GM21723 (cell line): ENCODE data around the gene GLRX2.

ENCODE experiments used
- ATAC-seq: cut with Tn5 transposase; IDR thresholded peaks from one replicate; pipeline ENCODE4 v1.9.1; 2021; ENCODE audit warnings: mild to moderate bottlenecking, moderate library complexity; ENCODE audit not compliant: unreplicated experiment

GLRX2 gene

DNA sequence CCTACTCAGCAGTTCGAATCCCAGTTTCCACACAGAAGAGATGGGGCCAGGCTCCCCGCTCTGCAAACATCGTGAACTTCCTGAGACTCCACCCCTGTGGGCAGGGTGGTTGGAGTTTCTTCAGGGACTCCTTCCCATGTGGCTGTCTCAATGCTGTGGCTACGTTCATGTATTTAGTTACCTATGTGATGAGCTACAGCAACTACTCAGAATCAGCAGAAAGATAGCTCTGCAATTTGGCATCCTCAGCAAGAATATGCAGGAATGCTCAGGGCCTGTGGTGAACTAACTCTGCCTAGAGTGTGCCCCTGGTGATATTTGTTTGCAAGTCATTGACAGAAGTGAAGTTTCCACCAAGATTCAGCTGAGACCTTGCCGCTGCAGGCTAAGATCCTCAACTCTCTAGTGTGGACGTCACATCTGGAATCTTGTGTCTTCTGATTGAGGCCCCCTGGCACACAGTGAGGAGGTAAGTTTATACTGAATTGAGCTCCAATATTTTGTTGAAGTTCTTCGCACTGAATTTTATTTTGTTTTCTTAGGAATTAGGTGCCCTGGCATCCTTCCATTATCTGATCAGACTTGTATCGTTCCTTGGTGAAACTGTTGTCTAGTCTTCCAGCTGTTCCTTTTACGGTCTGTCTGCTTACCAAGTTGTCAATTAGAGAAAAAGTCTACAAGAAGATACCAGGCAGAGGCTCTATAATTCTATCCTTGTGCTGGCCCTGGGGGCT is 8.2 kb upstream of the GLRX2 start:
- ATAC-seq, result no peak

DNA sequence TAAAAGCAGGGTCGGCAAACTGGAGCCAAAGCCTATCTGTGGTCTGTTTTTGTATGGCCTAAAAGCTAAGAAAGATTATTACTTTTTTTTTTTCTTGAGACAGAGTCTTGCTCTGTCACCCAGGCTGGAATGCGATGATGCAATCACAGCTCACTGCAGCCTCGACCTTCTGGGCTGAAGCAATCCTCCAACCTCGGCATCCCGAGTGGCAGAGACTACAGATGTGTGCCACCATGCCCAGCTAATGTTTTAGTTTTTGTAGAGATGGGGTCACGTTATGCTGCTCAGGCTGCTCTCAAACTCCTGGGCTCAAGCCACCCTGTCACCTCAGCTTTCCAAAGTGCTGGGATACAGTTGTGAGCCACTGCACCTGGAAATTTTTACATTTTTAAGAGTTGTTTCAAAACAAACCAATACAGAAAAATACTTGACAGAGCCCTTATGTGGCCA is 6.5 kb upstream of the GLRX2 start:
- no peak for ATAC-seq

DNA sequence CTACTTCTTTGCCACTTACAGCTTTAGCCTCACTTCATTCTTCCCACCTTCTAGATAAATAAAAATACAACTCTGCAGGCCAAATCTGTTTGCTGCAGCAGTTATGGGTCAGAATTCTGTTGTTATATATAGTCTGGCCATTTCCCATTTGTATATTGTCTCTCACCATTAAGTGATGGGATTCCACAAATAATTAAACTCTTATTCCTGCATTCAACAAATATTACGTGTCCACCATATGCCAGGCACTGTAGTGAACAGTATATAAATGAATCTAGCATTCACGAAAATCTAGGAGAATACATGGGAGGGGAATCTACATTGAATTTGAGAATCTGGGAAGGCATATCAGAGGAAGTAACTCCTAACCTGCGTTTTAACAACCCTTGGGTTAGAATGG is 5.7 kb upstream of the GLRX2 start:
- ATAC-seq, result no peak

DNA sequence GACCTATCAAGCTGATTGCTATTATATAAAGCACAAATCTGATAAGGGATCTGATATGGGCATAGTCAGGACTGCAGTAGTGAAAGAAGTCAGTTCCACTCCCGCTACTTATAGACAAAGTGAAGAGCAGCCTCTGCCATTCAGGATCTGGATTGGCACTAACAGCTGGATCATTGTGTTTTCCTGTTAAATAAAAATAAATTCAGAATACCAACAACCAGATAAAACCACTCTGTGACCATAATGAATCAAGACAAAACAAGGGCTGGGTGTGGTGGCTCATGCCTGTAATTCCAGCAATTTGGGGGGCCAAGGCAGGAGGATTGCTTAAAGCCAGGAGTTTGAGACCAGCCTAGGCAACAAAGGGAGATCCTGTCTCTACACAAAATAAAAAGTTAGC is 5.0 kb upstream of the GLRX2 start:
- no peak for ATAC-seq

DNA sequence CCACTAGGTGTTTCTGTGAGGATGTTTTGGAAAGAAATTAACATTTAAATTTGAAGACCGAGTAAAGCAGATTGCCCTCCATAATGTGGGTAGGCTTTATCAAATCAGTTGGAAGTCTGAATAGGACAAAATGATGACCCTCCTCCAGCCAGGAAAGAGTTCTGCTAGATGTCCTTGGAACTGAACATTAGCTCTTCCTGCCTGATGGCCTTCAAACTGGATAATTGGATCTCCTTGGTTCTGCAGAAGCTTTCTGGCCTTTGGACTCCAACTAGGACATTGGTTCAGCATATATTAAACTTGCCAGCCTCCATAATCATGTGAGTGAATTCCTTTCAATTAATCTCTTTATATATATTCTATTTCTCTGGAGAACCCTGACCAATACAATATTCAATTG is 4.4 kb upstream of the GLRX2 start:
- no peak for ATAC-seq

DNA sequence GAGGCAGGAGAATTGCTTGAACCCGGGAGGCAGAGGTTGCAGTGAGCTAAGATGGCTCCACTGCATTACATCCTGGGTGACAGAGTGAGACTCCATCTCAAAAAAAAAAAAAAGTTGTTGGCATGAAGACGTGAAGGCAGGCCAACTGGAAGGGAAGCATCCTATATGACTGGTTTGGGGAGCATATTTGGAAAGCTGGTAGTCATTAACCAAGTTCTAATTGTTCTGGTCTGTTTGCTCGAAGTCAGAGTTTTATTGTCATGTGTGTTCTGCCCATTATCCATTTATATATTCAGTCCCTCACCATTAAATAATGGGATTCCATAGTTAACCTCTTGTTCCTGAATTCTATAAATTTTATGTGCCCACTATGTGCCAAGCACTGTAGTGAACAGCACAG is 3.3 kb upstream of the GLRX2 start:
- no peak for ATAC-seq

DNA sequence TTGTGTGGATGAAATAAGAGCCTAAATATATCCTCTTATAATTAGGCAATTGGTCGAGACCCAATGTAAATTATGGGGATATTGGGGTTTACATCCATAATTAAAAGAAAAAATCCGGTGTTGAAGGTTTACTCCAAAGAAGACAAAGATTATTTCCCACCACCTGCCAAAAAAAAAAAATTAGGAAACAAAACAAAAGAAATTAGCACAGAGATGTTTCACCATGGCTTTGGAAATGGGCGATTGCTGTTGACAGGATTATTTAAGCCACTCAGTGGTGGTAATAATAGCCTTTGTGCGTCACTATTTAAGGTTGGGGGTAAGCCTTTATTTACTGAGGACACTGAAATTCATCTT is 585 bp upstream of the GLRX2 start:
- no peak for ATAC-seq

DNA sequence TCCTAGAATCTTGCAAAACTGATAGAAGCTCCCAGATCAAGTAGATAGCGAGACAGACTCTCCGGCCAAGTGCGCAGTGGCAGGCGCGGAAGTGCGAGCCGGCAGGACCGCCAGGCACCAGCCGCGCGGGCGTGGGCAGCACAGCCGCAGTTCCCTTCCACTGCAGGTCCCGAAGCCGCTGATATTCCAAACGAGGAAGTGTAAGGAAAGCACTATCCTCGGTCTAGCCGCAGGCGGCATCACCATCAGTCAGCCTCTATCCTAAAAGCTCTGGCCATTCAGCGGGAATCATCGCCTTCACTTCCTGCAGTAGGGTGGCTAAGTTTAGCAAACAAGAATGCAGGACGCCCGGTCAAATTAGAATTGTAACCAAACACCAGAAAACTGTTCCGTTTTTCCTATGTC is 710 bp downstream of the GLRX2 start:
- peak; percentile 41 for ATAC-seq

DNA sequence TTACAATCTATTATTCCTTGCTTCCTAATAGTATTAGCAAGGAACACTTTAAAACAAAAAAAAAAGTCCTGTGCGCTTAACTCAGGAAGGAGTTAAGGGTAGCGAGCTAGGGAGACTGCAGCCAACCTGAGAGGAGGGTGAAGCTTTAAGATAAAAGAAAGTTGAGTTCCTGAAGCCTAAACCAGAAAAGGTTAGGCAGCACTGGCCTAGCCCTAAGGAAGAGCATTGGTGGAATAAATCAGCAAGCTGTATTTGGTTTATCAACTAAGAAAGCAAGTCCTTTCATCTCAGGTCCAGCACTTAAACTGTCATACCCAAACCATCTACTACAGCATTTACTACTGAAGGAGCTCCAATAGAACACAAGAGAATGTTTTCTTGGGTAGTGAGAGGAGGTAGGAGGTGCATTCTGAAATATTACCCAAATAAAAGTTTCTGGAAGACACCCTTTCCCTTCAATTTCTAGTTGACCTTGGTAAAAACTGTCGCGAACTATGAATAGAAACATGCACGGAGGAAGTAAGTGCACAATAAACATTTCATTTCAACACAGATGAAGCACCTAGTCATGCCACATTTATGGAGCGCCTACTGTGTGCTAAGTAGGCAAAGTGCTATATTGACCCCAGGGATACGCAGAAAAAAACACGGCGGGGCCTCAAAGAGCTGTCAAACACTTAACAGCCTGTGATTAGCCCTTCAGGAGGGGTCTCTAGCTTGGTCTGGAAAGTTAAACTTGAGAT is 1.3 kb downstream of the GLRX2 start:
- ATAC-seq, result peak; percentile 1

DNA sequence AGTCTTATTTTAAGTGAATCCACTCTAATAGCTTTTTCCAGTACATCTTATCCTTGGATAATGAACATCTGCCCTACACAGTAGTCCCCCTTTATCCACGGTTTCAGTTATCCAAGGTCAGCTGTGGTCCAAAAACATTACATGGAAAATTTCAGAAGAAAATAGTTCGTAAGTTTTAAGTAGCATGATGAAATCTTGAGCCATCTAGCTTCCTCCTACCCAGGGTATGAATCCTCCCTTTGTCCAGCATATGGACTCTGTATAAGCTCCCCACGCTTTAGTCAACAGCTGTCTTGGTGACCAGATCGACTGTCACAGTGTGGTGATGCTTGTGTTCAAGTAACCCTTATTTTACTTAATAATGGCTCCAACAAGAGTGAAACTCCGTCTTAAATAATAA is 2.6 kb downstream of the GLRX2 start:
- ATAC-seq, result no peak

DNA sequence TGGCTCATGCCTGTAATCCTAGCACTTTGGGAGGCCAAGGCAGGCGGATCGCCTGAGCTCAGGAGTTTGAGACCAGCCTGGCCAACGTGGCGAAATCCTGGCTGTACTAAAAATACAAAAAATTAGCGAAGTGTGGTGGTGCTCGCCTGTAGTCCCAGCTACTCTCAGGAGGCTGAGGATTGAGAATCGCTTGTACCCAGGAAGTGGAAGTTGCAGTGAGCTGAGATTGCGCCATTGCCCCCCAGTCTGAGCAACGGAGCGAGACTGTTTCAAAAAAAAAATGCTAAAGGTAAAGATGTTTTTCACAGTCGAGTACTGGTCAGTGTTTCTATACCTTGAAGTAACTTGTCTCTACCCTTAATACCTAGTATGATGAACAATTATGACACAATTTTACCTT is 11.1 kb downstream of the GLRX2 start:
- no peak for ATAC-seq

DNA sequence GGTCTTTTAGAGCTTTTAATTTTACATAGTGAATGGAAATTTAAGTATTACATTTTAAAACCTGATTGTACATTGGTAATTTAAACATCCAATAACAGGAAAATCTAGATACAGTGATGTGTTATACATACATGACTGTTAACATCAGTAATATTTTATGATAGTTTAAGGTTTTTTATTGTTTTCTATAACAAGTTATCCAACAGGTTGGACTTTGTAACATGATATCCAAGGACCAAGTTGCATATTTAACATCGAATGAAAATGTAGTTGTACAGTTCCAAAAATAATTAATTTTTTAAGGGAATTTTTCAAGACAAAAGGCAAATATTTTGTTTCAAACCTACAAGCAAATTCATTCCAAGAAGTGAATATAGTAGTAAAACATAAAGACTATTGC is 14.3 kb downstream of the GLRX2 start:
- no peak for ATAC-seq

DNA sequence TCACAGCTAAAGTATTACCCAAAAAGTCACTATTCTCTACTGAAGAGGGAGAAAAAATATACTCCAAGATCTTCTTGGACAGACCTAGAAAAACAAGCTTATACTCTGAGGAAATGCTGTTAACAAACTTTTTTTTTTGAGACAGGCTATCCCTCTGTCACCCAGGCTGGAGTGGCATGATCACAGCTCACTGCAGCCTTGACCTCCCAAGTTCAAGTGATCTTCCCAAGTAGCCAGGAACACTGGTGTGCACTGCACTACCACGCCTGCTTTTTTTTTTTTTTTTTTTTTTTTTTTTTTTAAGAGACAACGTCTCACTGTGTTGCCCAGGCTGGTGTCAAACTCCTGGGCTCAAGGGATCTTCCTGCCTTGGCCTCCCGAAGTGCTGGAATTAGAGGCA is 17.3 kb downstream of the GLRX2 start:
- no peak for ATAC-seq

DNA sequence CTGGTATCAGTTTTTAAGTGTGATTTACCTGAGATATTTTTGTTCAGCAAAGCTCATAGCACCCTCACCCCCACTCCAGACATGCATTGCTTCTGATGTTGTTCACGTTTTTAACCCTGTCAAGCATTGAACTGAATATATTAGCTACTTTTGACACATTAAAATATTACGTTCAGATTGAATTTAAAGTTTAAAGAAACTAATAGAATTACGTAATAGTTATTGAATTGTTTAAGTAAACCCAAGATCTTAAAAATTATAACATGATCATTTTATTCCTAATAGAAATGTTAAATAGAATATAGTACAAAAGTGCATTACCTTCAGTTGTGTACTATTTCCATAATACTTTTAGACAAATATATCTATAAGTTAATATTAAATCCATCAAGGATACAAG is 18.9 kb downstream of the GLRX2 start:
- no peak for ATAC-seq

DNA sequence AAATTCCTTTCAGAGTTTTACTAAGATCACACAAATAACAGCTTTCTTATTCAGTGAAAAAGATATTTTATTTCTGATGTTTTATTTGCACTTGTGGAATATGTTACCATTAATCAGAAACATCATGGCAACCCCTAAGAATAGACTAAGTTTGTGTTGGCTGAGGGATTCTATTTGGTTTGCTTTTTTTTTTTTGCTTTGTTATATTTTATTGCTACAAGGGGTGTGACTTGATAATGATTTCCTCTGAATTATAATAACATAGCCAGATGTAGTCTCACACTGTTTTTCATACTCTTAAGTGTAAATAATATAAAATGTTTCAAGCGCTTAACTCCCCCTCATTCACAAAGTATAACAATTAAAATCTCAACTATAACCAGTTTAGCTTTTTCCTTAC is 20.0 kb downstream of the GLRX2 start:
- no peak for ATAC-seq

DNA sequence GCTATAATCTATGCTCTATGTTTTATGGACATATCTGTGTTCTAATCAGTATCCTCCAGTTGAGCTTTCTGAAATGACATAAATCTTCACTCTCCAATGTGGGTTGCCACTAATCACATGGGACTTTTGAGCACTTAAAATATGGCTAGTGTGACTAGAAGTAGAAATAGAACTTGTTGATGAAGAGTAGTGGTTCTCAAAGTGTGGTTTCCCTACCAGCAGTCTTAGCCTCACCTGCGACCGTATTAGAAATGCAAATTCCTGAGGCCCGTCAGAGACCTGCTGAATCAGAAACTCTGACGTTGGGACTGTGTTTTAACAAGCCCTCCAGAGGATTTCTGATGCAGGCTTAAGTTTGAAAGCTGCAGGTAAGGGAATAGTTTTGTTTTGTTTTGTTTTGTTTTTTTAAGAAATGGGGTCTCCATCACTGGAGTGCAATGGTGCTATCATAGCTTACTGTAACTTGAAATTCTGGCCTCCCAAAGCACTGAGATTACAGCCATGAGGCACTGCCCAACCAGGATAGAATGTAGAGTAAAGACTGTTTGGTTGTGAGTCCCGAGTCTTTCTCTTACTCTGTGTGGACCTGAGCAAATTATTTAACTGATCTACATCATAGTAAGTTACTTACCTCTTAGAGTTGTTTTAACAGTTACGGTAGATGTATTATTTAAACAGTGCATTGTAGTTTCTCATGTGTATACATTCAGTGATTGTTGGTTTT is 21.7 kb downstream of the GLRX2 start:
- peak; percentile 96 for ATAC-seq

DNA sequence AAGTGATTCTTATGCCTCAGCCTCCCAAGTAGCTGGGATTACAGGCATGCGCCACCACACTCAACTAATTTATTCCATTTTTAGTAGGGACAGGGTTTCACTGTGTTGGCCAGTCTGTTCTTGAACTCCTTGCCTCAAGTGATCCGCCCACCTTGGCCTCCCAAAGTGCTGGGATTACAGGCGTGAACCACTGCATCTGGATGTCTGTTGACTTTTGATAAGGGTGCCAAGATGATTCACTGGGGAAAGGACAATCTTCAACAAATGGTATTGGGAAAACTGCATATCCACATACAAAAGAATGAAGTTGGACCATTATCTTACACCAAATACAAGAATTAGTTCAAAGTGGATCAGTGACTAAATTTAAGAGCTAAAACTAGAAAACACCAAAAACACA is 26.0 kb downstream of the GLRX2 start:
- no peak for ATAC-seq

DNA sequence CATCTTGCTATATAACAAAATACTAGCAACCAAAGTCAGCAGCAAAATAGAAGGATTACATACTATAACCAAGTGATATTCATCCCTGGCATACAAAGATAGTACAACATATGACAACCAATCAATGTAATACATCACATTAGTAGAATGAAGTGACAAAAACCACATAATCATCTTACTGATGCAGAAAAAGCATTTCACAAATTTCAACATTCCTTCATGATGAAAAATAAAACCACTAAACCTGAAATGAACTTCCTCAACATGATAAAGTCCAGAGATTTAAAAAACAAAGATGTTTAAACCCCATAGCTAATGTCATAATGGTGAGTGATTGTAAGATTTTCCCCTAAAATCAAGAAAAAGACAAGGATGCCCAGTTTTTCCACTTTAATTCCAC is 27.2 kb downstream of the GLRX2 start:
- ATAC-seq, result no peak

DNA sequence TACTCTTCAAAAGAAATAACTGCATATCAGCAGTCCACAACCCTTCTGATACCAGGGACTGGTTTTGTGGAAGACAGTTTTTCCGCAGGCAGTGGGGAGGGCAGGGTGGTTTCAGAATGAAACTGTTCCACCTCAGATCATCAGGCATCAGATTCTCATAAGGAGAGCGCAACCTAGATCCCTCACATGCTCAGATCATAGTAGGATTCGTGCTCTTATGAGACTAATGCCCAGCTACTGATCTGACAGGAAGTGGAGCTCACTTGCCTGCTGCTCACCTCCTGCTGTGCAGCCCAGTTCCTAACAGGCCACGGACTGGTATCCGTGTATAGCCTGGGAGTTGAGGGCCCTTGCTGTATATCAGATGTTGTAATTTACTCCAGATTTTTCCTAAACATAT is 34.3 kb downstream of the GLRX2 start:
- ATAC-seq, result peak; percentile 53

DNA sequence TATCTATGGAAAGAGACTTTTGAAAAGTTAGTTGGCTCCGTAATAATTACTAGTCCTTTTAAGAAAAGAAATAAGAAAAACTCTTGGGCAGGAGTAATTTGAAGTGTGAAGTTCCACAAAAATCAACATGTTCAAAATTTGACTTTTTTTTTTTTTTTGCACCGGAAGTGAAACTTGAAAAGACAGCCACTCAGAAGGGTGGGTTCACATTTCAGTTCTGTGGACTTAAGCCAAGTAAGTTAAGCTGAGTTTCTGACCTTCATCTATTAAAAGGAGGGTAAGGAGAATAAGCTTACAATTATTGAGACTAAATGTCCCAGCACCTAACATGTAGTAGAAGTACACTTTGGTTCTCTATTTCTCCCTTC is 34.8 kb downstream of the GLRX2 start:
- peak; percentile 45 for ATAC-seq

DNA sequence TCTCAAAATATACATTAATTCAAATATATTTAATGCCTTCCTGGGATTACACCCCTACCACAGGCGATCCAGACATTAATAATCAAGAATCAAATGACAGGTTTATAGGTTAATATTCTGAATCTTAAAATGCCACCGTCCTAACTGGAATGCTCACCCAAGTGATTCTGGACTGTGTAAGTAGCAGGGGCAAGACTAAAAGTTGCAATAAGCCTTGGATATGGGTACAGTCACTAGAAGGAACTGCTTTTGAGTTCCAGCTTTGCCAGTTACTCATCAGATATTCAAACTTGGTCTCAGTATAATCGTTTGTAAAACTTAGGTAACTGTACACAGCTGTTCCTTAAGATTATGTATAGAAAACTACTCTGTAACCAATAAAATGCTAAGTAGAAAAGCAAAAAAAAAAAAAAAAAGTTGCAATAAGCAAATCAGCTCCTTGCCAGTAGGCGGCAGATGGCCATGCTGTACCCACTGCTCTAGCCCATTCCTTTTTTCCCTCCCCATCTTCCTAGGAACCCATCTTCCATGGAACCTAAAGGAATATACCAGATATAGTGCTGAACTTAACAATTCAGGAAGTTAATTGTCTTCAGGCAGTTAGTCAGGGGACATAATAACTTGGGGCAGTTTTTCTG is 35.3 kb downstream of the GLRX2 start:
- ATAC-seq, result no peak

DNA sequence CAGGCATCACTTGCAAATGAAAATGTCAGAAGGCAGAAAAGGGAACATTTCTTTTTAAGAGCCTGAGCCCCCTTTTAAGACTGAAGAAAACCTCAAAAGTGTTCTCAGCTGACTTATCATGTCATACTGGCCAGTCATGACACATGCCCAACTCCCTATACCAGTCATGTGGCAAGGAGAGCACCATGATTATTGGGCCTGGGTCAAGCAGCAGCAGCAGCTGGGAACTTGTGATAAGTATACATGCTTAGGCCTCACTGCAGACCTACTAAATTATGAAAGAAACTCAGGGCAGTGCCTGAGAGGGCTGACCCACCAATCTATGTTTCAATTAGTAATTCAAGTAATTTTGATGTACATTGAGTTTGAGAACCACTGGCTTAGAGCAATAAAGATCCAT is 37.2 kb downstream of the GLRX2 start:
- no peak for ATAC-seq
